HCT116 (cell line): Measurements from ENCODE around the gene ZNF148.

ENCODE experiments used
- ATF3 ChIP-seq: IDR thresholded peaks from 2 replicates; pipeline ENCODE4 v1.6.1; 2012
- EGR1 ChIP-seq: IDR thresholded peaks from 2 replicates; pipeline ENCODE4 v1.6.1; 2012; ENCODE audit warnings: low read depth
- EZH2 ChIP-seq: fragments of 200-600 bp; sonication (generic); IDR thresholded peaks from 2 replicates; pipeline ENCODE4 v1.6.1; 2017; ENCODE audit warnings: antibody characterized with exemption, mixed run types
- JUND ChIP-seq: IDR thresholded peaks from 2 replicates; pipeline ENCODE4 v1.6.1; 2012
- POLR2A ChIP-seq: IDR thresholded peaks from 2 replicates; pipeline ENCODE4 v1.7.0; 2011; ENCODE audit warnings: borderline replicate concordance; ENCODE audit not compliant: insufficient read depth, insufficient read length; ENCODE audit errors: extremely low read depth
- POLR2AphosphoS5 ChIP-seq: IDR thresholded peaks from 2 replicates; pipeline ENCODE4 v1.6.1; 2011; ENCODE audit warnings: mild to moderate bottlenecking, low read depth, low read length, moderate library complexity
- RAD21 ChIP-seq: IDR thresholded peaks from 2 replicates; pipeline ENCODE4 v1.6.1; 2012; ENCODE audit warnings: low read depth, mild to moderate bottlenecking
- REST ChIP-seq: IDR thresholded peaks from 2 replicates; pipeline ENCODE4 v1.6.1; 2012; ENCODE audit warnings: low read depth
- SIN3A ChIP-seq: IDR thresholded peaks from 2 replicates; pipeline ENCODE4 v1.6.1; 2012; ENCODE audit warnings: low read depth
- SP1 ChIP-seq: IDR thresholded peaks from 2 replicates; pipeline ENCODE4 v1.6.1; 2012; ENCODE audit warnings: low read depth
- TCF7L2 ChIP-seq: IDR thresholded peaks from 2 replicates; pipeline ENCODE4 v1.7.0; 2011; ENCODE audit warnings: borderline replicate concordance, inconsistent platforms; ENCODE audit not compliant: insufficient read depth, insufficient read length; ENCODE audit errors: extremely low read depth
- TF ChIP-seq, protein P1 (sequence below), 3 experiments: fragments of 200-600 bp in 1 of 3; sonication (generic) in 1 of 3; IDR thresholded peaks in 2 of 3; conservative IDR thresholded peaks in 1 of 3; 2 replicates each; pipeline ENCODE4 v1.5.1; 2012 to 2017; ENCODE audit warnings: low read depth in 2 of 3, low read length in 2 of 3, antibody characterized with exemption in 1 of 3, borderline replicate concordance in 1 of 3, control low read depth in 1 of 3, mild to moderate bottlenecking in 1 of 3, mixed read lengths in 1 of 3, mixed run types in 1 of 3, moderate library complexity in 1 of 3; ENCODE audit not compliant: insufficient read depth in 1 of 3
- TF ChIP-seq, protein P2 (sequence below): IDR thresholded peaks from 2 replicates; pipeline ENCODE4 v1.6.1; 2012

- TF ChIP-seq, protein P1, sequence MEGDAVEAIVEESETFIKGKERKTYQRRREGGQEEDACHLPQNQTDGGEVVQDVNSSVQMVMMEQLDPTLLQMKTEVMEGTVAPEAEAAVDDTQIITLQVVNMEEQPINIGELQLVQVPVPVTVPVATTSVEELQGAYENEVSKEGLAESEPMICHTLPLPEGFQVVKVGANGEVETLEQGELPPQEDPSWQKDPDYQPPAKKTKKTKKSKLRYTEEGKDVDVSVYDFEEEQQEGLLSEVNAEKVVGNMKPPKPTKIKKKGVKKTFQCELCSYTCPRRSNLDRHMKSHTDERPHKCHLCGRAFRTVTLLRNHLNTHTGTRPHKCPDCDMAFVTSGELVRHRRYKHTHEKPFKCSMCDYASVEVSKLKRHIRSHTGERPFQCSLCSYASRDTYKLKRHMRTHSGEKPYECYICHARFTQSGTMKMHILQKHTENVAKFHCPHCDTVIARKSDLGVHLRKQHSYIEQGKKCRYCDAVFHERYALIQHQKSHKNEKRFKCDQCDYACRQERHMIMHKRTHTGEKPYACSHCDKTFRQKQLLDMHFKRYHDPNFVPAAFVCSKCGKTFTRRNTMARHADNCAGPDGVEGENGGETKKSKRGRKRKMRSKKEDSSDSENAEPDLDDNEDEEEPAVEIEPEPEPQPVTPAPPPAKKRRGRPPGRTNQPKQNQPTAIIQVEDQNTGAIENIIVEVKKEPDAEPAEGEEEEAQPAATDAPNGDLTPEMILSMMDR (IDR thresholded peaks at IDR 0.05 in 2 of 3, conservative IDR thresholded peaks at IDR 0.05 in 1 of 3; ENCODE audit: borderline replicate concordance in 1 of 3, insufficient read depth in 1 of 3, low read depth in 2 of 3, low read length in 2 of 3) = no peak
- TF ChIP-seq SP1 (no peak), RAD21 (no peak), ATF3 (no peak), POLR2A (no peak), REST (no peak), POLR2AphosphoS5 (no peak), EGR1 (no peak), TCF7L2 (no peak), SIN3A (no peak), EZH2 (no peak), JUND (no peak)
- TF ChIP-seq, protein P2, sequence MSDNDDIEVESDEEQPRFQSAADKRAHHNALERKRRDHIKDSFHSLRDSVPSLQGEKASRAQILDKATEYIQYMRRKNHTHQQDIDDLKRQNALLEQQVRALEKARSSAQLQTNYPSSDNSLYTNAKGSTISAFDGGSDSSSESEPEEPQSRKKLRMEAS = no peak
These were observed 57.4 kb downstream of the ZNF148 start for GRCh38 chr3:125317761-125318160.
